ENCODE measurements around the gene GSTO2. TPM values are rescaled to one million over a fixed set of nuclear protein-coding genes. Genes with fewer than 3 reads are reported as not detected.

Gene GSTO2
- total and polyA plus RNA-seq, 2 of the 13 experiments (the other 11 are each of a cell fraction or from before 2014, with no cell fraction given) = 2.1 to 7.9 TPM

- TF ChIP-seq ZXDC (CRISPR knock-in tag; IDR thresholded peaks at IDR 0.05) (0 out of 2 replicates have a peak, but pooled peaks have one; percentile 26), JARID2 (CRISPR knock-in tag; IDR thresholded peaks at IDR 0.05; ENCODE audit: insufficient replicate concordance) (no peak), REPIN1 (CRISPR knock-in tag; IDR thresholded peaks at IDR 0.05; ENCODE audit: borderline replicate concordance, low read depth) (0 out of 2 replicates have a peak, but pooled peaks have one; percentile 31), PRDM4 (CRISPR knock-in tag; IDR thresholded peaks at IDR 0.05; ENCODE audit: borderline replicate concordance) (no peak), ZNF121 (CRISPR knock-in tag; IDR thresholded peaks at IDR 0.05) (peak; percentile 63; the same call in 1 of the 2 replicates), ZFP91 (CRISPR knock-in tag; IDR thresholded peaks at IDR 0.05; ENCODE audit: borderline replicate concordance) (peak; percentile 71; the same call in 1 of the 2 replicates), STAG1 (CRISPR knock-in tag; IDR thresholded peaks at IDR 0.05) (peak; percentile 7; the same call in 1 of the 2 replicates), U2AF2 (IDR thresholded peaks at IDR 0.05; ENCODE audit: low read depth, low read length) (peak; percentile 100), POLR2G (IDR thresholded peaks at IDR 0.05; ENCODE audit: low read depth, low read length) (peak; percentile 64), ZKSCAN8 (CRISPR knock-in tag; IDR thresholded peaks at IDR 0.05; ENCODE audit: borderline replicate concordance) (no peak), TFDP2 (CRISPR knock-in tag; IDR thresholded peaks at IDR 0.05) (peak; percentile 47; the same call in 1 of the 2 replicates), BCL3 (CRISPR knock-in tag; IDR thresholded peaks at IDR 0.05) (peak; percentile 78; the same call in 1 of the 2 replicates), ZNF564 (CRISPR knock-in tag; IDR thresholded peaks at IDR 0.05) (0 out of 2 replicates have a peak, but pooled peaks have one; percentile 37), HNRNPLL (IDR thresholded peaks at IDR 0.05; ENCODE audit: low read depth, low read length, poor library complexity, severe bottlenecking) (peak; percentile 34), REXO4 (CRISPR knock-in tag; IDR thresholded peaks at IDR 0.05; ENCODE audit: borderline replicate concordance) (no peak), SYNCRIP (IDR thresholded peaks at IDR 0.05; ENCODE audit: insufficient read depth, low read depth, low read length) (no peak), ZMYM4 (CRISPR knock-in tag; IDR thresholded peaks at IDR 0.05) (no peak; the same call in 1 of the 2 replicates), PHF21A (CRISPR knock-in tag; IDR thresholded peaks at IDR 0.05) (peak; percentile 44; the same call in 1 of the 2 replicates)
Observed at GRCh38 chr10:104337985-104338735, 69.2 kb downstream of the GSTO2 start, which contains the start of gene ITPRIP (continued).

Data from HepG2 (cell line).